Activated B cell treated with CpG ODN at 0.5 μM for 24 hours (primary cell): ENCODE results near the gene SLC6A11. TPM values are rescaled to one million over a fixed set of nuclear protein-coding genes. Genes with fewer than 3 reads are reported as not detected.

Experiments
- ATAC-seq: fragments of 200-7000 bp; cut with Tn5 transposase; one replicate; pipeline ENCODE4 v1.10.0; 2021; ENCODE audit warnings: low read depth, mild to moderate bottlenecking, moderate library complexity
- CTCF ChIA-PET: fragments of 350-600 bp; sonication (Branson Sonifier 250); formaldehyde crosslinking; loops from one replicate; lab custom pipeline; 2021; ENCODE audit warnings: antibody characterized with exemption; lab: Charles Lee
- POLR2A ChIA-PET: fragments of 350-600 bp; sonication (Branson Sonifier 250); formaldehyde crosslinking; loops from one replicate; lab custom pipeline; 2021; ENCODE audit warnings: antibody characterized with exemption; lab: Charles Lee
- DNase-seq: peaks from one replicate; pipeline ENCODE4 v3.0.0; 2022
- H3K27ac Mint-ChIP-seq: one replicate; pipeline ENCODE4 v1.8.0; 2020; ENCODE audit warnings: mixed read lengths
- H3K27me3 Mint-ChIP-seq: one replicate; pipeline ENCODE4 v1.8.0; 2021; ENCODE audit warnings: mixed read lengths
- H3K36me3 Mint-ChIP-seq: one replicate; pipeline ENCODE4 v1.8.0; 2021; ENCODE audit warnings: low read depth, mixed read lengths
- H3K4me1 Mint-ChIP-seq: one replicate; pipeline ENCODE4 v1.8.0; 2021; ENCODE audit warnings: mixed read lengths
- H3K4me3 Mint-ChIP-seq: one replicate; pipeline ENCODE4 v1.8.0; 2020; ENCODE audit warnings: mild to moderate bottlenecking, mixed read lengths
- H3K9me3 Mint-ChIP-seq: one replicate; pipeline ENCODE4 v1.8.0; 2020; ENCODE audit warnings: mixed read lengths
- CTCF ChIP-seq: fragments of 200-600 bp; IDR thresholded peaks from one replicate; pipeline ENCODE4 v1.8.0; 2022; ENCODE audit warnings: antibody characterized with exemption, mild to moderate bottlenecking
- intact Hi-C: fragments of 100-400 bp; cut with micrococcal nuclease; formaldehyde crosslinking; loops from one replicate; pipeline ENCODE4 v1.15.1; 2024
- total RNA-seq: library from RNA; stranded (reverse); gene quantifications from 2 replicates; pipeline ENCODE4 v1.2.3, GENCODE V29; 2022

The SLC6A11 gene
- total RNA-seq, 1 donor from 2014 or later: not detected

GRCh38 chr3:10876661-10877060 is 60.6 kb downstream of the SLC6A11 start:
- peaks cover 24% of the 10 kb centered on the region for H3K27me3 Mint-ChIP-seq
- no peaks in the 10 kb centered on the region for H3K4me1 Mint-ChIP-seq
- intact Hi-C loops: no loop called here
- no peak overlapping the region for H3K4me3 Mint-ChIP-seq
- peaks cover 2% of the 10 kb centered on the region for H3K9me3 Mint-ChIP-seq
- CTCF ChIA-PET: no interaction called here
- DNase-seq (no peak), ATAC-seq (no peak)
- no peaks in the 10 kb centered on the region for H3K36me3 Mint-ChIP-seq
- H3K27ac Mint-ChIP-seq: no peak overlapping the region
- TF ChIP-seq CTCF: no peak
- POLR2A ChIA-PET: no interaction called here

- Mint-ChIP-seq H3K27me3 (peaks cover 22% of the 10 kb centered on the region), H3K27ac (no peak overlapping the region), H3K4me3 (no peak overlapping the region), H3K9me3 (peaks cover 2% of the 10 kb centered on the region), H3K4me1 (no peaks in the 10 kb centered on the region), H3K36me3 (no peaks in the 10 kb centered on the region)
- CTCF ChIA-PET: no interaction called here
- TF ChIP-seq CTCF: no peak
- DNase-seq: no peak
- intact Hi-C loops: no loop called here
- no peak for ATAC-seq
- POLR2A ChIA-PET: no interaction called here
These were observed 66.8 kb downstream of the SLC6A11 start for GRCh38 chr3:10882851-10883250.

- Mint-ChIP-seq H3K4me1 (no peaks in the 10 kb centered on the region), H3K9me3 (peaks cover 3% of the 10 kb centered on the region), H3K4me3 (no peak overlapping the region), H3K27me3 (peaks cover 20% of the 10 kb centered on the region), H3K36me3 (no peaks in the 10 kb centered on the region), H3K27ac (no peak overlapping the region)
- CTCF ChIA-PET: no interaction called here
- DNase-seq (no peak), ATAC-seq (no peak)
- TF ChIP-seq CTCF: no peak
- POLR2A ChIA-PET: no interaction called here
- intact Hi-C loops: no loop called here
These were observed 67.6 kb downstream of the SLC6A11 start for GRCh38 chr3:10883478-10884234.

- peaks cover 15% of the 10 kb centered on the region for H3K9me3 Mint-ChIP-seq
- TF ChIP-seq CTCF: no peak
- H3K4me3 Mint-ChIP-seq: no peak overlapping the region
- intact Hi-C loops: no loop called here
- DNase-seq (no peak), ATAC-seq (no peak)
- ChIA-PET CTCF (no interaction called here), POLR2A (no interaction called here)
- no peak overlapping the region for H3K27ac Mint-ChIP-seq
- H3K27me3 Mint-ChIP-seq: peaks cover 11% of the 10 kb centered on the region
- no peaks in the 10 kb centered on the region for H3K4me1 Mint-ChIP-seq
- H3K36me3 Mint-ChIP-seq: no peaks in the 10 kb centered on the region
These were observed 71.0 kb downstream of the SLC6A11 start for GRCh38 chr3:10887015-10887414.

GRCh38 chr3:10888518-10889090 is 72.6 kb downstream of the SLC6A11 start:
- H3K27me3 Mint-ChIP-seq: peaks cover 11% of the 10 kb centered on the region

More at GRCh38 chr3:10888518-10889090, 72.6 kb downstream of the SLC6A11 start:
- no peak for TF ChIP-seq CTCF
- ChIA-PET CTCF (no interaction called here), POLR2A (no interaction called here)
- Mint-ChIP-seq H3K27ac (no peak overlapping the region), H3K9me3 (peaks cover 18% of the 10 kb centered on the region), H3K4me3 (no peak overlapping the region), H3K36me3 (no peaks in the 10 kb centered on the region), H3K4me1 (no peaks in the 10 kb centered on the region)
- intact Hi-C loops: no loop called here
- no peak for ATAC-seq
- no peak for DNase-seq
